Posterior vena cava (tissue), 2 donors: ENCODE data around the gene IFNG. TPM values are rescaled to one million over a fixed set of nuclear protein-coding genes. Genes with fewer than 3 reads are reported as not detected.

Source experiments
- DNase-seq: peaks from one replicate; pipeline ENCODE4 v3.0.0-alpha.2; 2020; ENCODE audit warnings: low spot score
- intact Hi-C, 2 donors: fragments of 100-400 bp; cut with DNase I; formaldehyde crosslinking; loops; one replicate each; pipeline versions ENCODE4 v1.14.1 to v1.14.2; 2022 to 2023
- total RNA-seq, 2 donors: library from RNA; stranded (reverse); fragmentation: NEBNext Ultra II Directional; extraction: Animal tissue kit (Norgen Biotek cat#: 25700); gene quantifications; one replicate each; pipeline ENCODE4 v1.2.1, GENCODE V29; 2021
- donor health status: DM: yes; HTN: yes; CAD: no.
- donor health status: DM: yes; HTN: yes; CAD: no.

IFNG gene
- total RNA-seq, 2 donors from 2014 or later: not detected

DNA sequence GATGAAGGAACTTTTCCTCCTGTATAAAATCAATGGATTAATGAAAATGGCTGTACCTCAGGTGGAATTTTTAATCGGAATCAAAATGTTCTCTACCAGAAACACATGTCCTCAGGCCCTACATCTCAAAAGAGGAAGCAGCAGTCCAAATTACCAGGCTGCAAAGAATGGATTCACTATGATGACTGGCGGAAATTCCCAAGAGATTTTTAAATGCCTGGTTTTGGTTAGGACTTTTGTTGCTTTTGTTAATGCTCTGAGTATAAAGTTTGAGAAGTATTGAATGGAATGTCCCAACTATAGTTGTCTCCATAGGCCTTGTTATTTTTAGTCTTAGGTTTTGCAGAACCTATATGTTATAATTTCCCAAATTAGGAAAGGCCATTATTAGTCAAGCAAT lies 11.2 kb upstream of the IFNG start:
- intact Hi-C loops: no loop called here
- no peak for DNase-seq

DNA sequence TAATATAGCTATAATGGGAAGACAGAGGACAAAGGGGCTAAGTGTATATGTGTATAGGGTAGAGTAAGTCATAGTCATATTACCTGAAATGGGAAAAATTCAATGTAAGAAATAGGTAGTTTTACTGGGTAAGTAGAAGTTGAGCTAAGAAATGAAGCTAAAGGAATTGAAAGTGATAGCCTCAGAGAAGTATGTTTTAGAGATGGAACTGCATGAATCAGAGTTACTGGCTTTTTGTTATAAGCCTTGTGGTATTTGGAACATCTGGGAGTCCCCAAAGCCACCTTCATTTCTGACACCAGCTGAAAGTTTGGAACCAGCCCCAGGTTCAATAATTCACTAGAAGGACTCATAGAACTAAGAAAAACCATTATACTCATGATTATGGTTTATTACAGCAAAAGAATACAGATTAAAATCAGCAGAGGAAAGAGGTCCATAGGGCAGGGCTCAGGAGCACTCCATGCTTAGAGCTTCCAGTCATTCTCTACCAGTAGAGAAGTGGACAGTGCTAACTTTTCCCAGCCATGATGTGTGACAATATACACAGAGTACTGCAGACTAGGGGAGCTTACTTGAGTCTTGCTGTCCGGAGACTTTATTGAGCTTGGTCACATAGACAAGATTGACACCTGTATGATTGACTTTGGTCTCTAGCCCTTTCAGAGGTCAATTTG lies 9.8 kb upstream of the IFNG start:
- no peak for DNase-seq
- intact Hi-C loops: no loop called here

DNA sequence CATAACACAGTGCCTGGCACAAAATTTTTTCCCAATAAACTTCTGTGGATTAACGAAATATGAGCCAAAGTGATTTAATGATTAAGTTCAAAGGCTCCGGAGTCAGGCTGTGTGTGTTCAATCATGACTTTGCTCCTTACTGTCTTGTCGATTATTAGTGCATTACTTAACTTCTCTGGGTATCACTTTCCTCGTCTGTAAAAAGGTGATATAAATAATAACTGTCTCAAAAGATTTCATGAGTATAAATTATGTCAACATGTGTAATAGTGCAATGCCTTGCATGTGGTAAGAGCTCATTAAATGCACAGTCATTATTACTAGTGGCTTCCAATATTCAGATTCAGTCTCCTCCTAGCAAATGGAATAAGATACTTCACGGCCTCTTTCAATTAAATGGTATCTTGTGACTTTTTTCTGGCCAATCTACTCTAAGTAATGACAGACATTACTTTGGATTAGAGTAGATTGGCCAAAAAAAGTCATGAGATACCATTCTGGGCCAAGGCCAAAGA lies 6.8 kb upstream of the IFNG start:
- no peak for DNase-seq
- intact Hi-C loops: no loop called here

DNA sequence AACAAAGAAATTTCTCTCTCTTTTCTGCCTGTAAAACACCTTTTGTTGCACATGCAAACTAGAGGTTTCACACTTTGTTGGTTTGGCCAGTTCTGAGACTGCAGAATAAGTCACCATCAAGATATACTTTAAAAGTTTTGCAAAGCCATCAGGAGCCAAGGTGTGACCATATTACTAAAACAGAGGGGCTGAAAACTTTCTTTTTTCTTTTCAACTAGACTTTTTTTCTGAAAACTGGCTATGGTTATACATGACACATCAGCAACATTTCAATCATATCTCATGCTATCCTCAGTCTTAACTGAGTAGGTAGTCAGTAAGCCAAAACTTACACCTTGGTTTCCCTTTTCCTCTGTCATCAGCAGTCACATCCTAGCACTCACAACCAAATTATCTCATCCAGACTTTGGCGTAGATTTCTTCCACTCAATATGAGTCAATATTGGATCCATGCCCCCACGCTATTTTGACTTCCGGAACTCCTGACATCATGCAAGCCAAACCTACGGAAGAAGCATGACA lies 4.1 kb upstream of the IFNG start:
- intact Hi-C loops: no loop called here
- DNase-seq: no peak

DNA sequence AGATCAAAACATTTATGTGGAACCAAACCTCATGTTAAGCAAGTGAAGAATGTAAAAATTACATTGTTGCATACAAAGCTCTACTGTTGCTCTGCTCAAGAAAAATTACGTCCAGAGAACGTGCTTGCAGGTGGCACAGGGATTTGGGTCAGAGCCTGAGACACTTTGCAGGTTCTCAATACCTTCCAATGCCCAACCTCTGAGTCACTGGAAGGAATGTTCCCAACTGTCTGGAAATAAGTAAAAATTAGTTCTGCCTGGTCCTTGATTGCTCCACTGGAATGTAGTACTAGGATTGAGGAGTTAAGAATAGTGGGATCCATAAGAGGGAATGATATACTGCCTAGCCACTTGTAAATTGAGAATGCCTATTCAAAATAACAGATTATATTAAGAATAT lies 2.8 kb upstream of the IFNG start:
- DNase-seq: no peak
- intact Hi-C loops: no loop called here

DNA sequence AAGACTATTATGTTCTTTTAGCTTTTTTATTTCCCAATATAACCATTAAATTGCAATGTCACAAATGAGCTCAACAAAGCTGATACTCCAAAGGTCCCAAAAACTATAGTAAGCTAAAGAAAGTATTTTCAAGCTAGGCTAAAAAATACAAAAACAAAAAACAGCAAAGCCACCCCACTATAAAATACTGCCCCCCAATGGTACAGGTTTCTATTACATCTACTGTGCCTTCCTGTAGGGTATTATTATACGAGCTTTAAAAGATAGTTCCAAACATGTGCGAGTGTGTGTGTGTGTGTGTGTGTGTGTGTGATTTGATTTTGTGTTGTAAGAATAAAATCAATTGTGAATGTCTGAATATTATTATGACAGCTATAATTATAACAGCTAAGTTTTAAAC lies 1.1 kb downstream of the IFNG start:
- DNase-seq: no peak
- intact Hi-C loops: no loop called here

DNA sequence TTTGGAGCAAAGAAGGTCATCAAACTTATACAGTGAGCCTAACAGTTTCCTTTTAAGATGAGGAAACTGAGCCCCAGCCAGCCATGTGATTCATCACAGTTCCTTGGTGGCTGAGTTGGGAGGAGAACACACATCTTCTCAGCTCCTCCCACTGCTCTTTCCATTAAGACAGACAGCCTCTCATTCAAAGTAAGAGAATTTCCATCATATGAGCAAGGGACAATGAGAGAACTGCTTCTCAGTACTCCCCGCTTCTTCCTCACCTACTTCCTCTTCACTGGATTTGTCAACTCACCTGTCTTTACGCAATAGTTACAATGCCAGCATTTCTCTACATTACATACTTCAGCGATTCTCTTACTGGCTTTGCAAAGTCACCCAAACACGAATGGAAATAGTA lies 2.2 kb downstream of the IFNG start:
- intact Hi-C loops: no loop called here
- DNase-seq: no peak

DNA sequence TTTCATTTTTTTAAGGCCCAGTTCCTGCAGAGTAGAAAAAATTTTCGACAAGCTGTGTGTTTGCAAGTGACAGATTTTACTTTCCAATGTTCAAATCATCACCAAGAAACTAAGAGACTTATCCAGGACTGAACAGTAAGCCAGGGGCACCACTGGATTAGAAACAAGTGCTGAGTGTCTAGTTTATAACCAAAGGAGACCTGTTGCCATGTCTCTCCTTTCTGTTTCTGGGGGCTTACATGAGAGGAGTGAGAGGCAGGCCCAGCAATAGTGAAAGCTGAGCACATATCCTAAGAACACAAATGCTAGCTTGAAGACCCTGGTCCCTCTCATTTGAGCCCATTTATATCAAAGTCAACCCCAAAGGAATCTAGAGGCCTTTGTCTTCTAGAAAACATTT lies 2.9 kb downstream of the IFNG start:
- no peak for DNase-seq
- intact Hi-C loops: no loop called here

DNA sequence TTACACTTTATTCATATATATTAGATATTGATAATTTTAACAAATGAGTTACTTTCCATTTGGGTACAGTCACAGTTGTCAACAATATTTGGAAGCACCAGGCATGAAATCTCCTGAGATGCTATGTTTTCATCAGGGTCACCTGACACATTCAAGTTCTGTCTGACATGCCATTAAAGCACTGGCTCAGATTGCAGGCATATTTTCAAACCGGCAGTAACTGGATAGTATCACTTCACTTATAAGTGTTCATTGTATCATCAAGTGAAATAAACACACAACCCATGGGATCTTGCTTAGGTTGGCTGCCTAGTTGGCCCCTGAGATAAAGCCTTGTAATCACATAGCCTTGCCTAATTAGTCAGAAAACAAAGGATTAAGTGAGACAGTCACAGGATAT lies 4.8 kb downstream of the IFNG start:
- intact Hi-C loops: no loop called here
- no peak for DNase-seq

DNA sequence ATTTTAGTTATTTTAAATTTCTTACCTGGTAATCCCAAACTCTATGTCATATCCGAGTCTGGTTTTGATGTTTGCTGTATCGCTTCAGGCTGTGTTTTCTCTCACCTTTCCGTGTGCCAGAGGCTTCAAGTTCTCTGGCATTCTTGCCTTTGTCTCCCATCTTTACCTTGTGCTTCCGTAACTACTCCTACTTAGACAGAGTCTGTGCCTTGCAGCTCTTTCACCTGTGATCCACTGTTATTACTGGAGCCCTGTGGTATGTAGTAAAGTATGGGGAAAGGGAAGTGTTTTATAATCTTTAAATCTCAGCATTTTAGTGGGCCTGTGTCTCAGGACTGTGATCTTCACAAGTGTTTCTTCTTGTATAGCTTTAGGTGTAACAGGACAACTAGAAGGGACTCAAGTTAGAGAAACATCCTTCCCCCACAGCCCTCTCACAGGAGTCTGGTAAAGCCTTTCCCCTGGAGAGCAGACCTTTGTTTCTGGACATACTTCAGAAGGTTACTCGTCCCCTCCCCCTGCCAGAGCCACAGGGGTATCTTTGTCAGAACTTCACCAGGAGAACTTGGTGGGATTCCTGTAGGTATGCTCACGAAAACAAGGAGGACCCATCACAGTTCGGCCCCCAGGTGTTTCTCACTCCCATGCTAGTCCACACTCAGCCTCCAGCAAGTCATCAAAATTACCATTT lies 11.1 kb downstream of the IFNG start:
- DNase-seq: no peak
- intact Hi-C loops: no loop called here

DNA sequence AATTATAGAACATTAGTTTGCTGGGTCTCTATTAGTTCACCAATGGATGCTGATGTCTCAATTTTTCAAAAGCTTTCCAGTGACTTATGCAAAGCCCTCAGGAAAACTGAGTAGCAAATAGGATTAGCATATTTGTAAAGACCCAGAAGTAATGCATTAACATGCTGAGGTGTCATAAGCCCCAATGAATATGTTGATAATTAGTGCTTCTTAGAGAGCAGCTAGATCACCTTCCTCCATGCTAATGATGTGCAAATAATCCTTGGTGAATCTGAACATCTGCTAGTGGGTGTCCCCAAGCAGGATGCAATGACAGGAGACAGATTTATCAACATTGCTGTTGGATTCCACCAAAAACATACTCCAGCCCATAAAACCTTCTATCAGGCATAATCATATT lies 19.0 kb downstream of the IFNG start:
- intact Hi-C loops: no loop called here
- no peak for DNase-seq

DNA sequence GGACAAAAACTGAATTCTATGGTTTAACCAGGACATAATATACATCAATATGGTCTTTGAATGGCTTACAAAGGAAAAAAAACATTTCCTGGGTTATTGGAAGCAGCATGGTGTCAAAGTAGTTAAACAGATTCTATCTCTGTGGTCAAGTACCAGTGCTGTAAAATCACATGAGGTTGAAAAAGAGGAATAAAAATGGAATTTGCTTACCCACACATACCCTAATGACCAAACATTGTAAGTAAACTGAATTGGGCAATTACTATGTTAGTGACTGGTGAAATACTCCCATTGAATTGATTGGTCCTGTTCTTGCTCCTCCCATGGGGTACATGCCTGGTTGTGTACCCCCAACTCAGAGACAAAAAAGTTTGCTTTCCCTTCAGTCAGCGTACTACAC lies 19.6 kb downstream of the IFNG start:
- DNase-seq: no peak
- intact Hi-C loops: no loop called here

DNA sequence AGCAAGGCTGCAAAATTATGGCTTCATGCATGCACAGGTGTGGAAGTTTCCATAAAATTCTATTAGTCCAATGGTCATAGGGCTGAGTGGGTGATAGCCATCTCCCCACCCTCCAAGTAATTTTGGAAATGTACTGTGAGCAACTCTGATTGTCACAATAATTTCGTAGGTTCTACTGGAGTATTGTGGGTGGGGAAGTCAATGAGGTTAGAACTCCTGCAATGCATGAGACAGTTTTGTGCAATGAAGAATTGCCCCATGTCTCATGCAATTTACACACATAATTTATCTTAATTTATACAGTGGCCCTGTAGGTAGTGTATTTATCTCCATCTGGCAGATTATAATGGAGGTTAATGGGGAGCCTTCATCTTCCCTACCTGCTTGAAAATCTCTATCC lies 20.5 kb downstream of the IFNG start:
- intact Hi-C loops: no loop called here
- no peak for DNase-seq

DNA sequence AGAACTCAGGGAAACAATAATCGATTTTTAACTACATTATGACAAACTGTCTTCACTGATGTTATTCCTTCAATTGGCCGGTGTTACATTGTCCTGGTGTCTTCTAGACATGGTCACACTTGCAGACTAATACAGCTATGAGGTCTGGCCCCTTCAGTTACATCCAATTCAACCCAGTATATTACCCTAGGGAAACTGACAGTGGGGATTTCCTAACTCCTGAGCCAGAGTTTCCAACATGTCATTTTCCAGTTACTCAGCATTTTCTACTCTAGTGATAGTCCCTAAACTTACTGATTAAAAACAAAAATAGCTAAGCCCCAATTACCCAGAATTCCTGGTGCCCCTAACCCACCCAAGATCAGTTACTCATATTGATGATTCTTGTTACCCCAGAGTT lies 21.1 kb downstream of the IFNG start:
- intact Hi-C loops: no loop called here
- DNase-seq: no peak

DNA sequence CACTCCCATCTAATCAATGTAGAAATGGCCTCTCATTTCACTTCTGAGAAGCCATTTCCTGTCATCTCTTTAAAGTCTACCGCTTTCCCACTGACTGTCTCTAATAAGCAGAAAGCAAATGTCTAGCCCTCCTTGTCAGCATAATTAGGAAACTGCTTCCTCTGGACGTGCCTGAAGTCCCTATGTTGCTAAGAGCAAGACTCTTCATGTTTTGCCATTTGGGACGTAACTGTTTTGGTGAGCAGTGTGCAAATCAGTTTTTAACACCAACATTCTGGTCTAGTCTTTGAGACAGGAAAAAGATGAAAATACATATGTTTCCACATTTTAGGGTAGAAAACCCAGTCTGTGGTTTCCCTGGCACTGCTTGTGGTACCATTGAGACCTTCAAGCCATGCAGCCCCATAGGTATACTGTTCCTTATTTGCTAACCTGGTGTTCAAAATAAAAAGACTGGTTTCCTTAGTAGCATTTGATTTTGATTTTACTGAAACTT lies 22.2 kb downstream of the IFNG start:
- intact Hi-C loops: no loop called here

DNA sequence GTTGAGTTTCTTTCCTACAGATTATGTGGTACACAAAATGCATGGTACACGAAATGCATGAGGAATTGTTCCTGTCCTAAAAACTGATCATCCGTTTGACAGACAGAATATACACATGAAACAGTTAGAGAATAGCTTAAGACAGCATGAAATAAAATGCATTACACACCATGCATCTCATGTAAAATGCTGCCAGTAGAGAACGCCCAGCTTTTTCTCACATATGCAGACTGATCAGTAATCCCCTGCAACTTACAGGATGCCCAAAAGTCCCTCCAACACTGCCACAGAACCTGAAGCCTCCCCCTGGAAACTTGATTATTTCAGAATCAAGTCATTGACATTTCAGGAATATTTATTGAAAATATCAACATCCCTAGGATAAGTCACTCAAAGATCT lies 24.0 kb downstream of the IFNG start:
- DNase-seq: no peak
- intact Hi-C loops: no loop called here

More for the DNA sequence above, 22.2 kb downstream of the IFNG start:
- no peak for DNase-seq

DNA sequence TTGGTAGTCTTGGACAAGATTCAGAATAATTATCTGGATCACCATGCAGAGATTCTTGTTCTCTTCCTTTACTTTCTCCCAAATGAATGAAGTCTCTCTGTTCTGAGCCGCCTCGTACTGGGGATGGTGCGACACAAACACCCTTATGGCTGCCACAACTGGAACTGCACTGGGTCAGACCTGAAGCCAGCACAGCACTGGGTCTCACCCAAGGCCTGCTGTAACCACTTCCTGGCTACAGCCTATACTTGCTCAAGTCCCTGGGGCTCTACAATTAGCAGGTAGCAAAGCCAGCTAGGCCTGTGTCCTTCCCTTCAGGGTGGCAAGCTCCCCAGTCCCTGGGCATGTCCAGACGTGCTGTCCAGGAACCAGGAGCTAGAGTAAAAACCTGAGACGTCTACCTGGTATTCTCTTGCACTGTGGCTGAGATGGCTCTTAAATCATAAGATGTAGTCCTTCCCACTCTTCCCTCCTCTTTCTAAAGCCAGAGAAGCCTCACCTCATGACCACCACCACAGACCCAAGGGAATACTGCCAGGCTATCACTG lies 27.6 kb downstream of the IFNG start:
- no peak for DNase-seq
- intact Hi-C loops: no loop called here

DNA sequence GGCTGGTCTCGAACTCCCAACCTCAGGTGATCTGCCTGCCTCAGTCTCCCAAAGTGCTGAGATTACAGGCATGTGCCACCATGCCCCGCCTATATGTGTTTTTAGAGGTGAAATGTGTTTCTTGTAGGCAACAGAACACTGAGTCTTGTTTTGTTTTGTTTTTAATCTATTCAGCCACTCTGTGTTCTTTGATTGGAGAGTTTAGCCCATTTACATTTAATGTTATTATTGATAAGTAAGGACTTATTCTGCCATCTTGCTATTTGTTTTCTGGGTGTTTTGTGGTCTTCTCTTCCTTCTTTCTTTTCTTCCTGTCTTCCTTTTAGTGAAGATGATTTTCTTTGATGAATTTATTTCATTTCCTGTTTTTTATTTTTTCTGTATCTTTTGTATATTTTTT lies 29.6 kb downstream of the IFNG start:
- no peak for DNase-seq
- intact Hi-C loops: no loop called here

DNA sequence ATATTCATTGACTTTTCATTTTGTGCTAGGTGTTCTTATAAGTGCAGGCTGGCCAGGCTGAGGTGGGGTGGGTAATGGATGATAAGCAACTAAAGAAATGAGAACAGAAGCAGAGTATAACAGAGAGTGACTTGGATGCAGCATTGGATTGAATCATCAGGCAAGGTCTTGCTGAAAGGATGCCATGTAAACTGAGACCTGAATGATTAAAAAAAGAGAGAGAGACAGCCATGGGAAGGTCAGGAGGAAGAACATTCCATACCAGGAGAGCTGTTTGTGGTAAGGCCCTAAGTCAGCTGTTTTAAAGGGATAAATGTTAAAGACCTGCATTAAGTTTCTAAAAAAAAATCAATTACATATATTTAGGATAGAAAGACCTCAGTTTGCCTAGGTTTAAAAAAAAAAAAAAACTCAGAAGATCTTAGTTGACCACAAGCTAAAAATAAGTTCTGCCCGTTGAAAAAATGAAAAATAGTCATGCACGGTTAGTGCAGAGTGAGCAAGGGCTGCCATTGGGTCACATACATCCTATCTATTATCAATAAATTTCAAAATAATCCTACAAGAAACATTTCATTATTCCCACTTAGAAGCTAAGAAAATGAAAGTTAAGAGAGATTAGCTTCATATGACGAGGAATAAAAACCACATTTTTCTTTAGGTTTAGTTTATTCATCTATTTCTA lies 37.2 kb downstream of the IFNG start:
- intact Hi-C loops: no loop called here
- DNase-seq: no peak

DNA sequence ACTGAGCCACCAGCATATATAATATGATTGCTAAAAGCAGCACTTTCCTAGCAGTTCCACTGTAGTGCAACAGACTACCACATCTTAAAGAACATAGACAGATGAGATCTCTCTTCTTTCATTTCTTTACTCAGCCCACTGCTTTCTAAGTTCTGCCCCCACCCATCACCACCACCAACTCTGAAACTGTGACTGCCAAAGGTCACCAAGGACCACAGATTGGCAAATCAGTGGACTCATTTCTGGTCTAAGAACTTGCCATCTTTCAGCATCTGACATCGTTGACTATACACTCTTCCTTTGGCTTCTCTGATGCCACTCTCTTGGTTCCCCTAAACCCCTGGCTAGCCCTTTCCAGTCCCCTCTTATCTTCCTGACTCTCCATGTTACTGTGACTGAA lies 38.4 kb downstream of the IFNG start:
- intact Hi-C loops: no loop called here
- DNase-seq: no peak
